Chondrocyte (in vitro differentiated cells): ENCODE results near the gene ARL8B. TPM values are rescaled to one million over a fixed set of nuclear protein-coding genes. Genes with fewer than 3 reads are reported as not detected.

Source experiments
- DNase-seq: peaks from one replicate; pipeline ENCODE4 v3.0.0; 2021; ENCODE audit warnings: mixed read lengths, low spot score
- H3K27ac Mint-ChIP-seq: one replicate; pipeline ENCODE4 v1.8.0; 2021; ENCODE audit warnings: mild to moderate bottlenecking, moderate library complexity, mixed read lengths; ENCODE audit not compliant: unreplicated experiment
- H3K27me3 Mint-ChIP-seq: 2 replicates; pipeline ENCODE4 v1.8.0; 2021; ENCODE audit warnings: low read depth, mixed read lengths
- H3K36me3 Mint-ChIP-seq: 2 replicates; pipeline ENCODE4 v1.8.0; 2021; ENCODE audit warnings: low read depth, mixed read lengths
- H3K4me1 Mint-ChIP-seq: 2 replicates; pipeline ENCODE4 v1.8.0; 2021; ENCODE audit warnings: low read depth, mild to moderate bottlenecking, mixed read lengths
- H3K4me3 Mint-ChIP-seq: one replicate; pipeline ENCODE4 v1.8.0; 2021; ENCODE audit warnings: mild to moderate bottlenecking, moderate library complexity, mixed read lengths; ENCODE audit not compliant: unreplicated experiment
- H3K9me3 Mint-ChIP-seq: 2 replicates; pipeline ENCODE4 v1.8.0; 2021; ENCODE audit warnings: low read depth, mixed read lengths
- total RNA-seq: library from RNA; stranded (reverse); gene quantifications from 3 replicates; pipeline ENCODE4 v1.2.1, GENCODE V29; 2021
- TF ChIP-seq, protein P1 (sequence below): fragments of 200-600 bp; sonication (generic); IDR thresholded peaks from 2 replicates; pipeline ENCODE4 v1.5.0; 2021; ENCODE audit warnings: antibody characterized with exemption, mild to moderate bottlenecking, moderate library complexity

ARL8B gene
- total RNA-seq, 1 donor from 2014 or later = 65.8 TPM

DNA sequence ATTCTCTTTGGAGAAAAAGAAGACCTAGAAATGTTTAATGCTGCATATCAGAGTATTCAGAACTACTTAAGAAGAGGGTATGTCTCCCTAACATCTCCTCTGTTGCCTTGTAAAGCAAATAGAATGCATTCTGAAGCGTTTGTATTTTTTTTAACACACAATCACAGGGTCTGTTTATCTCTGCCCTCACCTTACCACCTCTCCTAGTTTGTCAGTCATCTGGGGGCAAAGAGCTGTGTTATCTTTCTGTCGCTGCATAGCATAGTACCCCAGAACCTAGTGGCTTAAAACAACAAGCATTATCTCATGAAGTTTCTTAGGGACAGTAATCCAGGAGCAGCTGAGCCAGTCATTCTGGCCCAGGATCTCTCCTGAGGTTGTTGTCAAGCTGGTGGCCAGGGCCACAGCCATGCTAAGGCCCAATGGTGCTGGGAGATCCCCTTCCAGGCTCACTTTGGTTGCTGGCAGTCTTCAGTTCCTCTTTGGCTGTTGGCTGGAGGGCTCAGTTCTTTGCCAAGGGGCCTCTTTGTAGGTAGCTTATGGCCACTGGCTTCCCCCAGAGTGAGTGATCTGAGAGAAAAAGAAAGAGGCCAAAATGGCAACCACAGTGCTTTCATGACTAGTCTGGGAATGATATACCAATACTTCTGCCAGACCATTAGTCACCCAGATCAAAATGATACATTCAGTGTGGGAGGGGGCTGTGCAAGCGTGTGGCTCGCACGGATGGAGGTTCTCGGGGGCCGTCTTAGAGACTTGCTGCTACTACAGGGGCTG lies 83.3 kb downstream of the ARL8B start:
- peaks cover 49% of the 10 kb centered on the region for H3K36me3 Mint-ChIP-seq

DNA sequence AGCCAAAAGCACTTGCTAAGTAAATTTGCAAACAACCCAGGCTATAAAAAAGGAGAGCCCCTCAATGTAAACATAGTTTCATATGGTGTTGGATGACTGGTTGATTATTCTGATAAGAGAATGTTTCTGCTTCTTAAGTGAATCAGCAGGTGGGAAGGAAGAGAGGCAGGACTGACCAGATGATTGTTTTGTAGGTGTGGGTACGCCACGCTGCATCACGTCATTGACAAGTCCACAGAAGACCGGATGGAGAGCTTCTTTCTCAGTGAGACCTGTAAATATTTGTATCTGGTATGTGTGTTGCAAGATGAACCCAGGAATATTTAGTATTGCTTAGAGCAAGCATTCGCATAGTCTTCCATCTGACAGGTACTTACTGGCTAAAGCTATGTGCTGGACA lies 88.8 kb downstream of the ARL8B start:
- TF ChIP-seq, protein P1, sequence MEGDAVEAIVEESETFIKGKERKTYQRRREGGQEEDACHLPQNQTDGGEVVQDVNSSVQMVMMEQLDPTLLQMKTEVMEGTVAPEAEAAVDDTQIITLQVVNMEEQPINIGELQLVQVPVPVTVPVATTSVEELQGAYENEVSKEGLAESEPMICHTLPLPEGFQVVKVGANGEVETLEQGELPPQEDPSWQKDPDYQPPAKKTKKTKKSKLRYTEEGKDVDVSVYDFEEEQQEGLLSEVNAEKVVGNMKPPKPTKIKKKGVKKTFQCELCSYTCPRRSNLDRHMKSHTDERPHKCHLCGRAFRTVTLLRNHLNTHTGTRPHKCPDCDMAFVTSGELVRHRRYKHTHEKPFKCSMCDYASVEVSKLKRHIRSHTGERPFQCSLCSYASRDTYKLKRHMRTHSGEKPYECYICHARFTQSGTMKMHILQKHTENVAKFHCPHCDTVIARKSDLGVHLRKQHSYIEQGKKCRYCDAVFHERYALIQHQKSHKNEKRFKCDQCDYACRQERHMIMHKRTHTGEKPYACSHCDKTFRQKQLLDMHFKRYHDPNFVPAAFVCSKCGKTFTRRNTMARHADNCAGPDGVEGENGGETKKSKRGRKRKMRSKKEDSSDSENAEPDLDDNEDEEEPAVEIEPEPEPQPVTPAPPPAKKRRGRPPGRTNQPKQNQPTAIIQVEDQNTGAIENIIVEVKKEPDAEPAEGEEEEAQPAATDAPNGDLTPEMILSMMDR = no peak
- no peak overlapping the region for H3K27ac Mint-ChIP-seq
- no peak overlapping the region for H3K4me3 Mint-ChIP-seq
- no peak for DNase-seq
- H3K36me3 Mint-ChIP-seq = peaks cover 62% of the 10 kb centered on the region
- H3K27me3 Mint-ChIP-seq = no peaks in the 10 kb centered on the region
- H3K9me3 Mint-ChIP-seq = no peaks in the 10 kb centered on the region
- peaks cover 2% of the 10 kb centered on the region for H3K4me1 Mint-ChIP-seq

More for the DNA sequence above, 83.3 kb downstream of the ARL8B start:
- Mint-ChIP-seq H3K27me3 (no peaks in the 10 kb centered on the region), H3K4me3 (no peak overlapping the region), H3K27ac (peak overlapping the region; percentile 74), H3K4me1 (peaks cover 19% of the 10 kb centered on the region), H3K9me3 (no peaks in the 10 kb centered on the region)
- DNase-seq = no peak
- TF ChIP-seq, protein P1 = no peak

DNA sequence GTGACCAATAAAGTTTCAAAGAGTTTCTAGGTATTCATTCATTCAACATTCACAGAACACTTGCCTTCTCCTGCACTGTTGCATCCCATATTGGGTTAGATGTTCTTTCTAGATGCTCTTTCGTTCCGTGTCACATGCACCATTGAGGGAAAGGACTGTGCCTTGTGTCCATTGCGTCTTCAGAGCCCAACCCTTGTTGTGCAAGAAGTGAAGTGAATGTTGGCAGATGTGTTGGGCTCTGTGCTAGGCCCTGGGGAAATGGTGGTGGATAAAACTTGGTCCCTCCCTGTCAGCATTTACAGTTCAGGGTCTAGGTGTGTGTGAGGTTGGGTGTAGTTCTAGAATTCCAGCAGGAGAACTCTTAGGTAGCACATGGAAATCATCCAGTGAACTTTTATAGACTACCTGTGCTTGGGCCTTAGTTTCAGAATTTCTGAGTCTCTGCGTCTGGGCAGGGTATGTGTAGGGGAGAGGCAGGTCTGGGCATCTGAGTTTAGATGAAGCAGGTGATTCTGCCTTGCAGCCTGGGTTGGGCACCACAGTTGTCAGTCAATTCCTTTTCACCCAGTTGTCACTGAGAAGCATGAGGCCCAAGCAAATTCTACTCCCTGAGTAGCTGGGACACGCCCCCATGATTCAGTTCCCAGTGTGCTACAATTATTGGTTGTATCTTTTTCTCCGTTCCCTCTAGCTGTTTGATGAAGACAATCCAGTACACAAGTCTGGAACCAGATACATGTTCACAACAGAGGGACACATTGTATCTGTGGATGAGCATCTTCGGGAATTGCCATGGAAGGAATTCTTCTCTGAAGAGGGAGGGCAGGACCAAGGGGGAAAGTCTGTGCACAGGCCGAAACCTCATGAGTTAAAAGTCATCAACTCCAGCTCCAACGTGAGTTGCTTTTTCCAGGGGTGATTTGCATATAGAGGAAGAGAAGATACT lies 90.8 kb downstream of the ARL8B start:
- Mint-ChIP-seq H3K27me3 (no peaks in the 10 kb centered on the region), H3K4me3 (no peak overlapping the region)
- TF ChIP-seq, protein P1 = no peak

DNA sequence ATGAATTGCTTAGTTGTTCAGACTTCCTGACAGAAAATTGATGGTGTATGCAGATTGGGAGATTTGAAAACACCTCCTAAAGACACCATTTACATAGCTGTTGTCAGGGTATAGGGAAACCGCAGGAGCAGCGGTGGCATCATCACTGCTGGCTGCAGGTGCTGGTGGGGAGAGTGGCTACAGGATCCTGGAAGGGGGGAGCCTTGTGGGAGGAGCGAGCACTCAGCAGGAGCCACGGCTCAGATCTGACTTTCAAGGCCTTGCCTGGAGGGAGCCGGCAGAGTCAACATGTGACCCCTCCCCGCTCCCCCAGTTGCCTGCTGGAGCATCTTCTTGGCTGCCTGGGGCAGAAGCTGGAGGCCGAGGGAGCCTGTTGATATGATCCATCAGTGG lies 91.5 kb downstream of the ARL8B start:
- Mint-ChIP-seq H3K4me1 (peaks cover 12% of the 10 kb centered on the region), H3K27me3 (no peaks in the 10 kb centered on the region), H3K9me3 (no peaks in the 10 kb centered on the region), H3K27ac (no peak overlapping the region), H3K36me3 (peaks cover 54% of the 10 kb centered on the region), H3K4me3 (no peak overlapping the region)
- DNase-seq = no peak
- TF ChIP-seq, protein P1 = no peak

More for the DNA sequence above, 90.8 kb downstream of the ARL8B start:
- H3K27ac Mint-ChIP-seq = no peak overlapping the region
- DNase-seq = no peak
- peaks cover 57% of the 10 kb centered on the region for H3K36me3 Mint-ChIP-seq
- H3K4me1 Mint-ChIP-seq = peaks cover 5% of the 10 kb centered on the region
- H3K9me3 Mint-ChIP-seq = no peaks in the 10 kb centered on the region

DNA sequence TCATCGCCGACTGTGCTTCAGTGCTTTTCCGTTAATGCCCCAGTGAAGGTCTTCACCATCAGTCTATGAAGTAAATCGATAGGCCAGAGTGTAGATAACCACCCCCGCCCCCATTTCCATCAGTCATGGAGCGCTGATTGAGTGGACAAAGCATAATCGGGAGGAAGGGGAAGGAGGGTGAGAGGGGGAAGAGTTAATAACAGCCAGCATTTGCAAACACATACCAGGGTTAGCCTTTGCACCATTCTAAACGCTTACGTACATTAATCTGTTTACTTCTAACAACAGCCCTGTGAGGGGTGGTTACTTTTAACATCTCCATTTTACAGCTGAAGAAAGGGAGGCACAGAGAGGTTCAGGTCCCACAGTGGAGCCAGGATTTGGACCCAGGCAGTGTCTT lies 92.3 kb downstream of the ARL8B start:
- no peak overlapping the region for H3K4me3 Mint-ChIP-seq
- no peaks in the 10 kb centered on the region for H3K9me3 Mint-ChIP-seq
- H3K27ac Mint-ChIP-seq = no peak overlapping the region
- no peak for DNase-seq
- peaks cover 14% of the 10 kb centered on the region for H3K4me1 Mint-ChIP-seq
- TF ChIP-seq, protein P1 = no peak
- peaks cover 50% of the 10 kb centered on the region for H3K36me3 Mint-ChIP-seq
- H3K27me3 Mint-ChIP-seq = no peaks in the 10 kb centered on the region
